Epidermal melanocyte (primary cell): ENCODE results near the gene UGT1A5.
"Not testable (repeated sequence)": the region's sequence is repeated elsewhere in the genome, so short reads cannot be mapped to it uniquely, and the experiment has no call there.

Experiments used
- DNase-seq: peaks from one replicate; pipeline ENCODE4 v3.0.0; 2011; ENCODE audit warnings: low spot score; ENCODE audit not compliant: insufficient read length

The UGT1A5 gene

DNA sequence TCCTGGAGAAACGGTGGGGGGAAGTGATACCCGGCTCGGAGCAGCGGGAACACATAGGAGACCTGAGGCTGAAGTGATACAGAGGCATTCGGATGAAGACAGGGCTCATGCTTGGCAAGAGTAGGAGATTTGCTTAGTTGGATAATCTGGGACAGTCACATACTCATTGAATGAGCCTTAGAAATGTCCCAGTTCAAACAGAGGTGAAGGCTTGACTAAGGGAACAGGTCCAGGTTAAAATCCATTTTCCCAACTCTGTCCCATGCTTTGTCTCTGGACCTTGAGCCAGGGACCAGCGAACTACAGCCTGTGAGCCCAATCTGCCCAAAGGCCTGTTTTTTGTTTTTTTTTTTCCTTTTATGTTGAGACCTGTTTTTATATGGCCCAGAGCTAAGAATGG, 18.7 kb upstream of the UGT1A5 start:
- DNase-seq = no peak

GRCh38 chr2:233698740-233699139, 14.0 kb upstream of the UGT1A5 start:
- DNase-seq = no peak

DNA sequence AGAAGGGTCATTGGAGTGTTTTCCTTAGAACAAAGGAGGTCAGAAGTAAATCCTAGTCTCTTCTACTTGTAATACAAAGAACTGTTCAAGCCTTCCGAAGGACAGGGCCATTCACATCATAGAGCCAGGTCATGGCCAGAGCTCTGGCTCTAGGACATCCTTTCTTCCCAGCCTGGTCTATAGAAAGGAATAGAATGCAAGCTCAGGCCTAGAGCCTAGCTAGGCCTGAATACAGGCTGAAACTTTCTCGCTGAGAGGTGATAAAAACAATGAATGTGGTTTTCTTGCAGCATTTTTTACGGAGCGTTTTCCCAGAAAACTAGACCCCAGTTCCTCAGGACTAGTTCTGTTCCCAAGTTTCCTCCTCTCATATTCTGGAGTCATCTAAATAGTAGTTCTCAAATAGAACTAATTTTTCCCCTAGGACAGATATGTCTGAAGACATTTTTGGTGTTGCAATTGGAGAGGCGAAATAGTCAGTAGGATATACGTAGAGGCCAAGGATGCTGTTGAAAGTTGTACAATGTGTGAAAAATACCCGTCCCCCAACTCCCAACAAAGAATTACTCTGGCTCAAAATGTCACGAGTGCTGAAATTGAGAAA, 13.2 kb upstream of the UGT1A5 start:
- no peak for DNase-seq

- no peak for DNase-seq
Measured at GRCh38 chr2:233700028-233700635, 12.6 kb upstream of the UGT1A5 start.

- DNase-seq = not testable (repeated sequence)
Measured at GRCh38 chr2:233700842-233701241, 11.9 kb upstream of the UGT1A5 start.

GRCh38 chr2:233702238-233702637, 10.5 kb upstream of the UGT1A5 start:
- DNase-seq = no peak

GRCh38 chr2:233705911-233706506, 6.7 kb upstream of the UGT1A5 start:
- no peak for DNase-seq

DNA sequence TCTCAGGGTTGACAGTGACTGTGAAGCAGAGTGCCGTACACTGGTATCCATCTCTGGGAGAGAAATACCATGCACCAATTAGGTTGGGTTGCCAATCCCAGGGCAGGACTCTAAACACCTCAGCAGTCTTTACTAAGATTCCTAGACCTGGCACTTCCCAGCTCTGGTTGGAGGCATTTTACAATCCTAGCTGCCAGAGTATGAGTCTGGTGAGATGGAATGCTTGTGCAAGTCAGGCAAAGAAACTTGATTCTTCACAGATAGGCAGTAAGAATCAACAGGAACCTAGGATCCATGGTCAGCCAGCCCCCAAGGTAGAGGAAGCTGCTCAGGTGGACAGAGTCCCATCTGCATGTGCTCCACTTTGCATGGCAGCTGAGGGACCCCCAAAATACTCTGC, 6.0 kb upstream of the UGT1A5 start:
- DNase-seq = no peak

- no peak for DNase-seq
Measured at GRCh38 chr2:233707940-233708644, 4.6 kb upstream of the UGT1A5 start.

GRCh38 chr2:233708942-233709341, 3.8 kb upstream of the UGT1A5 start:
- no peak for DNase-seq

DNA sequence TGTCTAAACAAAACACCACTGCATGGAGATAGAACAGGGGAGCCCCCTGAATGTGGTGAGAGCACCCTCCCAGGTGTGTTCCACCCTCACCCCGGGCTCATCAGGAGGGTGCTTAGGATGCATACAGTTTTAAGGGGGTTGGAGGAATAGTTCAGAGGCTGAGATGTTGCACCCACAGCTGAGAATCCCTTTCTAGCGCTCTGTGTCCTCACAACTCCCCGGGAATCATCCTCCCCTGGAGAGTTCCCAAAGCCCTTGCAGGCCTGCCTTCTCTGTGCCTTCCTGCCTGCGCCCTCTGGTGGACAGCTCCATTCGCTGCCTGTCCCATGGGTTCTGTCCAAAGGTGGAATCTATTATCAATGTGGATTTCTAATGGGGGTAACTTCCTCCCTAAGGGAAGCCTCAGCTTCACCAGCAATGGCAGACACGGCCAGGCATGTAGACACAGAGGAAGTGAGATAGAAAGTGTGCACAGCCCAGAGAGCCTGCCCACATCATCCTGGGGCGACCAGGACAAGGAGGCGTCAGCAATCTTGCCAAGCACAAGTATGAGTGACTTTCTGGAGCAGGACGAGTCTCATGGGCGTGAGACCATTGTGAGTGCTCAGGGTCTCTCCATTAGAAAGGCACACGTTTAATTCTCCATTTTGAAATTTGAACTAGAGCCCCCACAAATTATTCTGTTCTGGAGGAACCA, 1.2 kb upstream of the UGT1A5 start:
- peak; percentile 46 for DNase-seq

DNA sequence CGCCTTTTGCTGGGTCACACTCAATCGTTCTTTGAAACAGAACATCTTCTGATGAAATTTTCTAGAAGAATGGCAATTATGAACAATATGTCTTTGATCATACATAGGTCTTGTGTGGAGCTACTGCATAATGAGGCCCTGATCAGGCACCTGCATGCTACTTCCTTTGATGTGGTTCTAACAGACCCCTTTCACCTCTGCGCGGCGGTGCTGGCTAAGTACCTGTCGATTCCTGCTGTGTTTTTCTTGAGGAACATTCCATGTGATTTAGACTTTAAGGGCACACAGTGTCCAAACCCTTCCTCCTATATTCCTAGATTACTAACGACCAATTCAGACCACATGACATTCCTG, 532 bp downstream of the UGT1A5 start:
- no peak for DNase-seq

DNA sequence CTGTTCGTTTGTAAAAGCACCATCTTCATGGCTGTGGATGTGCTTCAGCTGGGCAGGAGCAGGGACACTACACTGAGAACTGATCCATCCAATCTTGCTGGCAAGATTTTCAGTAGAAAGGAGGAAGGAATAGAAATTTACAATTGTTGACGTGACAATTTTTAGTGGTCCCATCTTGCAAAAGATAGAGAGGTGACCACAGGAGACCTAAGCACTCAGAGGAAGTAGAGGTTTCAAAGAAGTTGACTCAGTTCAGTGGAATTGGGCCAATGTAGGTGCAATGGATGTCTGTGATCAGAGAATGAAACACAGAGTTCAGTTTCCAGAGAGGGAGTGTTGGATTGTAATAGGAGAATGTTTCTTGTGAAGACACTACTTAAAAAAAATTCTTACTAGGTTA, 1.4 kb downstream of the UGT1A5 start:
- DNase-seq = no peak

GRCh38 chr2:233718552-233718951, 5.8 kb downstream of the UGT1A5 start, which contains the start of gene UGT1A4:
Gene UGT1A4 (plus strand): TSS chr2:233718736. CDS start chr2:233718821, 85 bp downstream.
- no peak for DNase-seq

GRCh38 chr2:233728723-233729301, 16.1 kb downstream of the UGT1A5 start, which contains the start of gene UGT1A3:
Gene UGT1A3 (plus strand): TSS chr2:233729042. CDS start chr2:233729127, 85 bp downstream.
- no peak for DNase-seq

DNA sequence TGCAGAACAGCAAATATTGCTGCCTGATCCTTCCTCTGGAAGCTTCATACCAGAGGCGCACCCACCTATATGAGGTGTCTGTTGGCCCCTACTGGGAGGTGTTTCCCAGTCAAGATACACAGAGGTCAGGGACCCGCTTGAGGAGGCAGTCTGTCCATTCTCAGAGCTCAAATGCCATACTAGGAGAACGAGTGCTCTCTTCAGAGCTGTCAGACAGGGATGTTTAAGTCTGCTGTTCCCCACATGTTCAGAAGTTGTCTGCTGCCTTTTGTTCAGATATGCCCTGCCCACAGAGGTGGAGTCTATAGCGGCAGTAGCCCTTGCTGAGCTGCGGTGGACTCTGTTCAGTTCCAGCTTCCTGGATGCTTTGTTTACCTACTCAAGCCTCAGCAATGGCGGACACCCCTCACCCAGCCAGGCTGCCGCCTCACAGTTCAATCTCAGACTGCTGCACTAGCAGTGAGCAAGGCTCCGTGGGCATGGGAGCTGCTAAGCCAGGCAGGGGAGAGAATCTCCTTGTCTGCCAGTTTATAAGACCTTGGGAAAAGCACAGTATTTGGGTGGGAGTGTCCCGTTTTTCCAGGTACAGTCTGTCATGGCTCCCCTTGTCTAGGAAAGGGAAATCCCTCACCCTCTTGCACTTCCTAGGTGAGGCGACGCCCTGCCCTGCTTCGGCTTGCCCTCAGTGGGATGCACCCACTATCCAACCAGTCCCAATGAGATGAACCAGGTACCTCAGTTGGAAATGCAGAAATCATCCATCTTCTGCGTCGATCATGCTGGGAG, 24.4 kb downstream of the UGT1A5 start:
- not testable (repeated sequence) for DNase-seq

DNA sequence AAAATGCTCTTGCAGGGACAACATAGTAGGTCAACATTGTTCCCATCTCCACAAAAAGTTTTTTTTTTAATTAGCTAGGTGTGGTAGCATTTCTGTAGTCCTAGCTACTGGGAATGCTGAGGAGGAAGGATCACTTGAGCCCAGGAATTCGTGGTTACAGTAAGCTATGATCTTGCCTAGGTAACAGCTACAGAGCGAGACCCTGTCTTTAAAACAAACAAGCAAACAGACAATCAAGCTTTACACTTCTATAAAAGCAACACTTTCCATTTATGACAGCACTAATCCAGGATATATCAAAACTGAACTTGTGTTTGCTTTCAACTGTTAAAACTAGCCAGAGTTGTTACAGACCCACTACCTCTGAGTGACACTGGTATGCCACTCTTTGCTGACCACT, 28.2 kb downstream of the UGT1A5 start:
- no peak for DNase-seq

DNA sequence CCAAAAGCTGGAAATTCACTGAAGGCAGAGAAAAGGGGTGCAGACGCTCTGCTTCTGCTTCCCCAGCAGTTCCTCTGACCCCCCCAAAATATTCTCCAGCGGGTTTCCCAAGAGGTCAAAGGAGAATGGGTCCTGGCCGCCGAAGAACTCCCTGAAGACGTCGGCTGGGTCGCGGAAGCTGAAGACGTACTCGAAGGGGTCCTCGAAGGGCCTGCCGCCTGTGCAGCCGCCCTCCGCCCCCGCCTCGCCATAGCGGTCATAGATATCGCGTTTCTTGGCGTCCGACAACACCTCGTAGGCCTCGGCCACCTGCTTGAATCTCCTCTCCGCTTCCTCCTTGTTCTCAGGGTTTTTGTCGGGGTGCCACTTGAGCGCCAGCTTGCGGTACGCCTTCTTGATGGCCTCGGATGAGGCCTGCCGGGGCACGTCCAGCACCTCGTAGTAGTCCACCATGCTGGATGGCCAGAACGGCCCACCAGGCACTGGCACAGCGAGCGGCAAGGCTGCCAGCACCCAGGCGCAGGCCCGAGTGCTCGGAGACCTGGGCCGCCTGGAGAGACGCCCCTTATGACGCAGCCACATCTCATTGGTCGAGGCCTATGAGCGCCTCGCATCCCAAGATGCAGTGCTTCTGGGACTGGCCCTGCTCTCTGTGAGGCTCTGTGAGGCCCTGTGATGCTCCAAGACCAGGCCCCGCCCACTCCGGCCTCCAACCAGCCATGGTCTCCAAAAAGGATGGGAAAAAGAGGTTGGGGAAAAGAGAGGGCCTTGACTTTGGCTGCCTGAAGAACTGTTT, 31.0 kb downstream of the UGT1A5 start:
- DNase-seq = no peak

DNA sequence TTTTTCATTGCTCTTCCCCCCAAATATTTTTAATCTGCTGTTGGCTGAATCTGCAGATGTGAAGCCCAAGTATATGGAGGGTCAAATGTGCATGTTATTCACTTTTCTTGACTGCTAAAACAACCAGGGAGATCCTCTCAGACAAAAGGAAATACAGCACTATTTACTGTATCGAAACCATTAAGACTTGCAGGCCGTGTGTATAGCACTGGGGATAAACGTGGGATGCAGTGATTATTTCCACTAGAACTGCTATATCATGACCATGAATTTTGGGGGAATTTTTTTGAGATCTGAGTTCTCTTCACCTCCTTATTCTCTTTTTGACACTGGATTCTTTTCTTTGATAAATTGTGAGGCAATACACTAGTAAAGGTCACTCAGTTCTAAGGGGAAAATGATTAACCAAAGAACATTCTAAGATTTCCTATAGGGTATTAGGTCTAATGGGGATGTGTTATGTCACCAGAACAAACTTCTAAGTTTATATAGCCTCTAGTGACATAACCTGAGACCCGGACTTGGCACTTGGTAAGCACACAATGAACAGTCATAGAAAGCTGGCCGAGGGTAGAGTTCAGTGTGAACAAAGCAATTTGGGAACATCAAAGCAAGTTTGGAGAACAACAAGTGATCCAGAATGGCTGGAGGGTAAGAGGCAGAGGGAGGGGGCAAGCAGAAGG, 32.5 kb downstream of the UGT1A5 start:
- DNase-seq = no peak
